ENCODE results near the gene HP1BP3. TPM values are rescaled to one million over a fixed set of nuclear protein-coding genes. Genes with fewer than 3 reads are reported as not detected.

Gene HP1BP3
- total and polyA plus RNA-seq, 4 experiments from 2014 or later, result 202 to 366 (median 280) TPM

GRCh38 chr1:20731057-20731991 is 55.8 kb downstream of the HP1BP3 start:
- CTCF ChIA-PET (ENCODE audit: partially characterized antibody), result interaction anchor here (1.5 to 2.2 kb wide), 3 partner anchors 10 to 464 kb away, joined by 3 to 9 read pairs (median 4); no protein-coding TSS in a partner anchor
- H3K36me3 ChIP-seq (ENCODE audit: insufficient read depth, low read length), result no peaks in the 10 kb centered on the region
- Mint-ChIP-seq H3K9me3 (peaks cover 0 to 2% (median 0%) of the 10 kb centered on the region in 8 donors), H3K27ac (peak overlapping the region in 1 of 7 donors; percentile 54), H3K4me1 (peaks cover 10 to 23% (median 13%) of the 10 kb centered on the region in 4 donors), H3K27me3 (peaks cover 3 to 19% of the 10 kb centered on the region in 2 donors), H3K36me3 (peaks cover 0 to 2% of the 10 kb centered on the region in 2 donors), H3K4me3 (peak overlapping the region; percentile 72 to 91 (median 78))
- no peak overlapping the region for H3K27ac ChIP-seq (ENCODE audit: low read depth, low read length)
- POLR2A ChIA-PET (ENCODE audit: partially characterized antibody), result interaction anchor here (0.8 to 2.3 kb wide), 5 partner anchors 13 to 56 kb away, joined by 3 to 7 read pairs (median 5); partner anchors contain the start of genes HP1BP3 and KIF17
- no peaks in the 10 kb centered on the region for H3K9me3 ChIP-seq (ENCODE audit: control insufficient read depth in 1 of 2, low read length in 2 of 2)
- H3K4me1 ChIP-seq (ENCODE audit: insufficient read depth, low read length), result peaks cover 17% of the 10 kb centered on the region
- H3K4me3 ChIP-seq (ENCODE audit: low read length in 2 of 2), result no peak overlapping the region
- intact Hi-C loops (cut with micrococcal nuclease), result loop anchor here (5.0 kb wide), 1 partner anchor 56 kb away; the partner anchor contains the start of gene HP1BP3
- H3K27me3 ChIP-seq (ENCODE audit: insufficient read depth, low read length), result no peaks in the 10 kb centered on the region
- DNase-seq, result peak in 2 of 5 donors; percentile 19 to 25

GRCh38 chr1:20730690-20731056 is 56.4 kb downstream of the HP1BP3 start:
- Mint-ChIP-seq H3K27ac (no peak overlapping the region), H3K4me1 (peaks cover 10 to 23% (median 13%) of the 10 kb centered on the region in 4 donors), H3K27me3 (peaks cover 3 to 19% of the 10 kb centered on the region in 2 donors), H3K4me3 (peak overlapping the region in 7 of 8 donors; percentile 15 to 83 (median 42)), H3K36me3 (peaks cover 0 to 2% of the 10 kb centered on the region in 2 donors), H3K9me3 (peaks cover 0 to 2% (median 0%) of the 10 kb centered on the region in 8 donors)
- intact Hi-C loops (cut with micrococcal nuclease), result loop anchor here (5.0 kb wide), 1 partner anchor 57 kb away; the partner anchor contains the start of gene HP1BP3
- no peaks in the 10 kb centered on the region for H3K36me3 ChIP-seq (ENCODE audit: insufficient read depth, low read length)
- H3K4me1 ChIP-seq (ENCODE audit: insufficient read depth, low read length), result peaks cover 17% of the 10 kb centered on the region
- no peak overlapping the region for H3K27ac ChIP-seq (ENCODE audit: low read depth, low read length)
- DNase-seq, result no peak
- CTCF ChIA-PET (ENCODE audit: partially characterized antibody), result interaction anchor here (2.2 kb wide), 1 partner anchor 34 kb away, joined by 9 read pairs; no protein-coding TSS in a partner anchor
- no peaks in the 10 kb centered on the region for H3K27me3 ChIP-seq (ENCODE audit: insufficient read depth, low read length)
- POLR2A ChIA-PET (ENCODE audit: partially characterized antibody), result interaction anchor here (0.8 to 1.4 kb wide), 2 partner anchors 12 to 56 kb away, joined by 3 to 6 read pairs; partner anchors contain the start of gene KIF17
- H3K4me3 ChIP-seq (ENCODE audit: low read length in 2 of 2), result no peak overlapping the region
- no peaks in the 10 kb centered on the region for H3K9me3 ChIP-seq (ENCODE audit: control insufficient read depth in 1 of 2, low read length in 2 of 2)

GRCh38 chr1:20729990-20730689 is 57.0 kb downstream of the HP1BP3 start:
- Histone ChIP-seq H3K36me3 (ENCODE audit: insufficient read depth, low read length) (no peaks in the 10 kb centered on the region), H3K27me3 (ENCODE audit: insufficient read depth, low read length) (no peaks in the 10 kb centered on the region), H3K27ac (ENCODE audit: low read depth, low read length) (no peak overlapping the region), H3K4me1 (ENCODE audit: insufficient read depth, low read length) (peaks cover 17% of the 10 kb centered on the region), H3K9me3 (ENCODE audit: control insufficient read depth in 1 of 2, low read length in 2 of 2) (no peaks in the 10 kb centered on the region), H3K4me3 (ENCODE audit: low read length in 2 of 2) (no peak overlapping the region)
- H3K36me3 Mint-ChIP-seq, result peaks cover 0 to 2% of the 10 kb centered on the region in 2 donors
- intact Hi-C loops (cut with micrococcal nuclease), result loop anchor here (5.0 kb wide), 1 partner anchor 57 kb away; the partner anchor contains the start of gene HP1BP3
- peak overlapping the region in 3 of 7 donors; percentile 1 to 62 (median 42) for H3K27ac Mint-ChIP-seq
- H3K4me3 Mint-ChIP-seq, result peak overlapping the region in 5 of 8 donors; percentile 57 to 86 (median 65)
- POLR2A ChIA-PET (ENCODE audit: partially characterized antibody), result interaction anchor here (1.4 kb wide), 1 partner anchor 12 kb away, joined by 6 read pairs; the partner anchor contains the start of gene KIF17
- peaks cover 0 to 2% (median 0%) of the 10 kb centered on the region in 8 donors for H3K9me3 Mint-ChIP-seq
- peaks cover 3 to 19% of the 10 kb centered on the region in 2 donors for H3K27me3 Mint-ChIP-seq
- H3K4me1 Mint-ChIP-seq, result peaks cover 10 to 23% (median 13%) of the 10 kb centered on the region in 4 donors
- CTCF ChIA-PET (ENCODE audit: partially characterized antibody), result interaction anchor here (2.2 kb wide), 1 partner anchor 34 kb away, joined by 9 read pairs; no protein-coding TSS in a partner anchor
- no peak for DNase-seq

- ChIA-PET CTCF (ENCODE audit: partially characterized antibody) (interaction anchor here (0.7 kb wide), 1 partner anchor 33 kb away, joined by 3 read pairs; no protein-coding TSS in a partner anchor), POLR2A (ENCODE audit: partially characterized antibody) (no interaction called here)
- peaks cover 10 to 23% (median 13%) of the 10 kb centered on the region in 4 donors for H3K4me1 Mint-ChIP-seq
- peaks cover 0 to 2% of the 10 kb centered on the region in 2 donors for H3K36me3 Mint-ChIP-seq
- peaks cover 0 to 2% (median 0%) of the 10 kb centered on the region in 8 donors for H3K9me3 Mint-ChIP-seq
- peak overlapping the region in 1 of 7 donors; percentile 44 for H3K27ac Mint-ChIP-seq
- Histone ChIP-seq H3K4me3 (ENCODE audit: low read length in 2 of 2) (no peak overlapping the region), H3K9me3 (ENCODE audit: control insufficient read depth in 1 of 2, low read length in 2 of 2) (no peaks in the 10 kb centered on the region), H3K27me3 (ENCODE audit: insufficient read depth, low read length) (no peaks in the 10 kb centered on the region), H3K4me1 (ENCODE audit: insufficient read depth, low read length) (peaks cover 17% of the 10 kb centered on the region), H3K36me3 (ENCODE audit: insufficient read depth, low read length) (no peaks in the 10 kb centered on the region), H3K27ac (ENCODE audit: low read depth, low read length) (no peak overlapping the region)
- H3K4me3 Mint-ChIP-seq, result no peak overlapping the region
- H3K27me3 Mint-ChIP-seq, result peaks cover 3 to 19% of the 10 kb centered on the region in 2 donors
- intact Hi-C loops (cut with micrococcal nuclease), result no loop called here
- no peak for DNase-seq
These were observed 57.8 kb downstream of the HP1BP3 start for GRCh38 chr1:20729155-20729931.

- H3K4me1 ChIP-seq (ENCODE audit: insufficient read depth, low read length), result peaks cover 14% of the 10 kb centered on the region
- no peak overlapping the region for H3K4me3 ChIP-seq (ENCODE audit: low read length in 2 of 2)
- Mint-ChIP-seq H3K4me3 (no peak overlapping the region), H3K9me3 (peaks cover 0 to 2% (median 0%) of the 10 kb centered on the region in 8 donors), H3K4me1 (peaks cover 8 to 23% (median 11%) of the 10 kb centered on the region in 4 donors), H3K27ac (peak overlapping the region in 1 of 7 donors; percentile 44), H3K36me3 (peaks cover 0 to 2% of the 10 kb centered on the region in 2 donors), H3K27me3 (peaks cover 3 to 19% of the 10 kb centered on the region in 2 donors)
- no peak overlapping the region for H3K27ac ChIP-seq (ENCODE audit: low read depth, low read length)
- ChIA-PET POLR2A (ENCODE audit: partially characterized antibody) (interaction anchor here (1.5 kb wide), 1 partner anchor 58 kb away, joined by 4 read pairs; the partner anchor contains the start of gene HP1BP3), CTCF (ENCODE audit: partially characterized antibody) (interaction anchor here (0.7 to 2.2 kb wide), 3 partner anchors 11 to 32 kb away, joined by 3 to 8 read pairs (median 5); partner anchors contain the start of gene KIF17)
- no peak for DNase-seq
- H3K9me3 ChIP-seq (ENCODE audit: control insufficient read depth in 1 of 2, low read length in 2 of 2), result no peaks in the 10 kb centered on the region
- H3K27me3 ChIP-seq (ENCODE audit: insufficient read depth, low read length), result no peaks in the 10 kb centered on the region
- intact Hi-C loops (cut with micrococcal nuclease), result no loop called here
- H3K36me3 ChIP-seq (ENCODE audit: insufficient read depth, low read length), result no peaks in the 10 kb centered on the region
These were observed 58.5 kb downstream of the HP1BP3 start for GRCh38 chr1:20728371-20729154.
